SK-MEL-5 (cell line): ENCODE data around the gene BCAR1. TPM values are rescaled to one million over a fixed set of nuclear protein-coding genes. Genes with fewer than 3 reads are reported as not detected.
A peak's percentile ranks its signal among the peaks of the same experiment; 100 is the strongest.
"Not testable (repeated sequence)": the region's sequence is repeated elsewhere in the genome, so short reads cannot be mapped to it uniquely, and the experiment has no call there.

Experiments
- DNase-seq: peaks from one replicate; pipeline ENCODE4 v3.0.0-alpha.2; 2016; ENCODE audit warnings: low read depth, low spot score
- in situ Hi-C: cut with HindIII; loops from 2 replicates; pipeline ENCODE4 v1.10.0; 2016; ENCODE audit warnings: low sequenced_read_pairs, high pct_unique_total_duplicates, low pct_unique_long_range_greater_than_20kb
- total RNA-seq: library from RNA; depleted of rRNA; stranded (reverse); fragments of >200 nt; shearing (Covaris generic); gene quantifications from 2 replicates; pipeline ENCODE4 v1.2.3, GENCODE V29; 2014

The BCAR1 gene
- total RNA-seq, 1 experiment from 2014 or later = 12.4 TPM

DNA sequence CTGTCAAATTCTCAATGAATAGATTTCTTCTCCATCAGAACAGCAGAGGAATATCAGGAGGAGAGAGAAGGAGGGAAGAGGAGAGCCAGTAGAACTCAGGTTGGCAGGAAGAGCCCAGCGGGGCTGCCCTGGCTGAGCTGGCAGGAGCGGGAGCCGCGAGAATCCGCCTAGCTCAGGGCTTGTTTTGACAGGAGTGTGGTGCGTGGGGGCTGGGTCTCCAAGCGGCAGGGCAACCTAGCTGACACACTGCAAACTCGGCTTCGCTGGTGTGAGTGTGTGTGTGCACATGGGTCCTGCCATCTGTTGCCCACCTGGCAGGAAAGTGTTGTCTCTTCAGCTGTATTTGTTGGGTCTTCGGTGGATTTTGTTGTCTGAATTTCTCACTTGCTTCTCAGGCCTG, 27.9 kb upstream of the BCAR1 start:
- DNase-seq = no peak
- in situ Hi-C loops = no loop called here

DNA sequence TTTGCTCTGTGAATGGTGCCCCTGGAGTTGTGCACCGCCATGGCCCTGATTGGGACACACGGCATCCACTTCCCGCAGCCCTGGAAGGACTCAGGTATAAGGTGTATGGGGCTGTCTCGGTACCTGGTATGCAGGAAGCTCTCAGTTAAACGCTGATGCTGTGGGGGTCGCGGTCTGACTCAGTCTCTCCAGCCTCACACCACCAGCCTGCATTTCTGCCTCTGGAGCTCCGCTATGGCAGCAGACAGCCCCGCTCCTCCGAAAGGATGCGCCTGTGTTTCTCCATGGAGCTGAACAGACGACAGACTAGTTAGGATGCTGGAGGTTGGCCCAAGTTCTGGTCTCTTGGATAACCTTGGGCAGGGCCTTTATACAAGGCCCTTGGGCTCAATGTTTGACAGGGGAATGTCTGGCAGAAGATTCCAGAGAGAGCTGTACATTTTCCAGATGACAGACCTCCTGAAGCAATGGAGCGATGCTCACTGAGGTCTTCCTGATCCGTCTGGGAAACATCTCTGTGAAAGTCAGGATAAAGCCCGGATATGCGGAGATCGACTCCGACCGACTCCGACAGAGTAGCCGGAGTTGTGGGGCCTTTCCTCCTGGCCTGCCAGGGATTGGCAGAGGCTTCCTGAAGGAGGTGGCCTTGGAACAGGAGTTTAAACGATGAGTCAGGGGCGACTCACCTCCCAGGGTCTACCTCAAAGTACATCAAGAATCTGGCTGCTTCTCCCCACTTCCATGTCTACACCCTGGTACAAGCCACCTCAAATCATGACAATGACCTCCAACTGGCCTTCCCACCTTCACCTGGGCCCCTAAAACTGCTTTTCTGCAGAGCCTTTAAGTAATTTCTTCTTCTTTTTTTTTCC, 21.9 kb upstream of the BCAR1 start:
- no peak for DNase-seq
- in situ Hi-C loops = no loop called here

DNA sequence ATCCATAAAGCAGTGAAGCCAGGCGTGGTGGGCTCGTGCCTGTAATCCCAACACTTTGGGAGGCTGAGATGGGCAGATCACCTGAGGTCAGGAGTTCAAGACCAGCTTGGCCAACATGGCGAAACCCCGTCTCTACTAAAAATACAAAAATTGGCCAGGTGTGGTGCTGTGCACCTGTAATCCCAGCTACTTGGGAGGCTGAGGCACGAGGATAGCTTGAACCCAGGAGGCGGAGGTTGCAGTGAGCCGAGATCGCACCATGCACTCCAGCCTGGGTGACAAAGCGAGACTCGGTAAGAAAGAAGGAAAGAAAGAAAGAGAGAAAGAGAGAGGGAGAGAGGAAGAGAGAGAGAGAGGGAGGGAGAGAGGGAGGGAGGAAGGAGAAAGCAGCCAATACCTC, 21.2 kb upstream of the BCAR1 start:
- DNase-seq = not testable (repeated sequence)

DNA sequence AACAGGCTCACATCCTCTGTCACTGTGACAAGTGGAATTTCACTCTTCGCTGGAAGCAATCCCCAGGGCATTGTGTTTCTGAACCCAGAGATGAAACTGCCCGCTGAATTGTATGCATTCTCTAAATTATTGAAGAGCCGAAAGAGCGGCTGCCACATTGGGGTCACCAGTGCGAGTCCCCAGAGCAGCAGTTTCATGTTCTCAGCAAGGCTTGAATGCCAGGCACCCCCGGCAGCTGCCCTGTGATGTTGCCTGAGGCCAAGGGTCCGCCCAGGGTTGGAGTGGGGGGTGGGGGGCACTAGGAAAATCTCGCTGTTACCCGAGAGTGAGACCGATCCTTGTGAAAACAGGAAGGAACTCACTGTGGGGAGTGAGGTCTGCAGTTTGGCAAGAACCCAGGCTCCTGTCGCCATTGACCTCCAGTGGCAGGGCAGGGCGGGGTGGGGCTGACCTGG, 20.7 kb upstream of the BCAR1 start:
- in situ Hi-C loops = no loop called here
- no peak for DNase-seq

More for the DNA sequence above, 21.2 kb upstream of the BCAR1 start:
- in situ Hi-C loops = not testable (repeated sequence)

DNA sequence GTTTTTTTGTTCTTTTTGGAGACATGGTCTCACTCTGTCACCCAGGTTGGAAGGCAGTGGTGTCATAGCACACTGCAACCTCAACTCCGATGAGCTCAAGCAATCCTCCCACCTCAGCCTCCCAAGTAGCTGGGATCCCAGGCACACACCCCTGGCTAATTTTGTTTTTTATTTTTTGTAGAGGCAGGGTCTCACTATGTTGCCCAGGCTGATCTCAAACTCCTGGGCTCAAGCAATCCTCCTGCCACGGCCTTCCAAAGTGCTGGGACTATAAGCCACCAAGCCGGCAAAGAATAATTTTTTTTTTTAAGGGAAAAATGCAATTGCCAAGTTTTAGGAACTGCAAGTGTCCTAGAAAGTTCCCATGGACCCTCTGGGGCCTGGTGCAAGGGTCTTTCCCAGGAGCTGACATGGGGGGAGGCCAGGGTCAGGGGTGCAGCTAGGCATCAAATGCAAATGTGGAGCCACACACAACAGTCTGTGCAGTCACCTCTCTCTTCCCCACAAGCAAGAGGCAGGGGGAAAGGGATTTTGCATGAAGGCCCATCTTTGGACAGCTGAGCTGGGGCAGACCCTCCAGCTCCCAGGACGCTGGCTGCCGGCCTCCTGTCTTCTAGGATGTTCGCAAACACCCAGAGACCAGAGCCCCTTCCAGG, 20.1 kb upstream of the BCAR1 start:
- in situ Hi-C loops = no loop called here
- DNase-seq = no peak

DNA sequence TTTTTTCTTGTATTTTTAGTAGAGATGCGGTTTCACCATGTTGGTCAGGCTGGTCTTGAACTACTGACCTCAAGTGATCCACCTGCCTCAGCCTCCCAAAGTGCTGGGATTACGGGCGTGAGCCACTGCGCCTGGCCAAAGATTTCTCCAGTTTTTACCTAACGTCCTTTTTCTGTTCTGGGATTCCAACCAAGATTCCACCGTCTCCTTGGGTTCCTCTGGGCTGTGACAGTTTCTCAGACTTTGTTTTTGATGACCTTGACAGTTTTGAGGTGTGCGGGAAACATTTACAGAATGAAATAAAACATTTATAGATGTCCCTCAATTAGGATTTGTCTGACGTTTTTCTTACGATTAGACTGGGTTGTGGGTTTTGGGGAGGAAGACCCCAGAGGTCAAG, 17.9 kb upstream of the BCAR1 start:
- DNase-seq, in situ Hi-C loops: not testable (repeated sequence)

DNA sequence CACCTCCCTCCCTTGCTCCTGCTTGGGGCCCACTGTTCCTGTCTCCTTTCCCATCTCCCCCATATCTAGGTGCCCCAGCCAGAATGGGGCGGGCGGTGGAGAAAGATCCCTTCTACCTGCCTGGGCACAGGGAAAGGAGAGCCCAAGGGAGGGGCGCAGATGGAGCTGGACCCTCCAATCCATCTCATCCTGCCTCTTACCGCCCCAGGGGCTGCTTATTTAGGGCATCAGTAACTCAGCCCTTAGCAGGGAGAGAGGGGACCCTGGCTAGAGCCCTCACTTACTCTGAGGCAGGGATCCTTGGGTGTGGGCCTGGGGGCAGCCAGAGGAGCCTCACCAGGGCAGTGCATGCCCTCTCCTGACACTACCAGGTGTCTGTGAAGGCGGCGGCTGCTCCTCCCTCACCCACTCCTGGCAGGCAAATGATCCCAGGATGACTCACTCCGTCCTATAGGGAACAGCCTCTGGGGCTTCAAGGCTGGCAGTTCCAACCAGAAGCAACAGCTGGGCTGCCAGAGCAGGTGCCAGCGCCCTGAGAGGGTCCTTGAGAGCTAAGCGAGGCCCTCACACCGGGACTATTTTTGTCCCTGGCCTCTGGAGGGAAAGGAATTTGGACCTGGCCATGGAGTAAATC, 16.3 kb upstream of the BCAR1 start:
- in situ Hi-C loops = no loop called here
- DNase-seq = no peak

DNA sequence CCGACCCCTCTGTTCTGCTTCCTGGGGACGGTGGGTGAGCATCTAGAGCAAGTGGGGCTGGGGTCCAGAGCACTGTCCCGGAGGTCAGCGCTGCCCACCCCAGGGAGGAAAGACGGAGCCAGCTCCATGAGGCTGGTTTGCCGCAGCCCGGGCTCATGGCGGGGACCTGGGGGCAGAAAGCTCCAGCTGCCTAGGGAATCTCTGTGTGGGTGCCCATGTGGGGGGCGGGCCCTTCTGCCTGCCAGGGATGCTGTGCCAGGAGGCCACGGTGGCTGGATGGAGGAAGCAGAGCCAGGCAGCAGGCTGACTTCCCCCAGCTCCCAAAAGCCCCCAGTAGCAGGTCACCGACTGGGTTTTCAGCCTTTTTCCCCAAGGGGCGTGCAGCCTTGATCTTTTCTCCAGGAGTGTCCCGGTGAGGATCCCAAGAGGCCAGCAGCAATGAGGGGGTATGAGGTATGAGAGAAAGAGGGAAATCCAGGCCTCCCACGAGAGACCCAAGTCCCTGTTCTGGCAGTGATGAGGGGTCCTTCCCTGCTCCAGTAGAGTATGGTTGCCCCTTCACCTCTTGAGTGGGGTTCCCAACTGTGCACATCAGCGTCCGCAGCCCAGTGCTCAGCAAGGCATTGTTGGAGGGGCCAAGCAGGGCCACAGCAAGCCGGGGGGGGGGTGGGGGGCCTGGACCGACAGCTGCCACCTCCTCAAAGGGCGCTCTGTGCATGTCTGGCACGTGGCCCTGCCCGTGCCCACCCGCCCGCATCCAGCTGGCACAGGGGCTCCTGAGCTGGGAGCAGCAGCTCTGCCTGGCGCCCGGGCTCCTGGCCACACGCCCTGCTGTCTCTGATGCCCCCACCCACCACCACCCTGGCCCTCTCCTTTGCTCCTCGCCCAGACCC, 15.6 kb upstream of the BCAR1 start:
- in situ Hi-C loops = no loop called here
- no peak for DNase-seq

DNA sequence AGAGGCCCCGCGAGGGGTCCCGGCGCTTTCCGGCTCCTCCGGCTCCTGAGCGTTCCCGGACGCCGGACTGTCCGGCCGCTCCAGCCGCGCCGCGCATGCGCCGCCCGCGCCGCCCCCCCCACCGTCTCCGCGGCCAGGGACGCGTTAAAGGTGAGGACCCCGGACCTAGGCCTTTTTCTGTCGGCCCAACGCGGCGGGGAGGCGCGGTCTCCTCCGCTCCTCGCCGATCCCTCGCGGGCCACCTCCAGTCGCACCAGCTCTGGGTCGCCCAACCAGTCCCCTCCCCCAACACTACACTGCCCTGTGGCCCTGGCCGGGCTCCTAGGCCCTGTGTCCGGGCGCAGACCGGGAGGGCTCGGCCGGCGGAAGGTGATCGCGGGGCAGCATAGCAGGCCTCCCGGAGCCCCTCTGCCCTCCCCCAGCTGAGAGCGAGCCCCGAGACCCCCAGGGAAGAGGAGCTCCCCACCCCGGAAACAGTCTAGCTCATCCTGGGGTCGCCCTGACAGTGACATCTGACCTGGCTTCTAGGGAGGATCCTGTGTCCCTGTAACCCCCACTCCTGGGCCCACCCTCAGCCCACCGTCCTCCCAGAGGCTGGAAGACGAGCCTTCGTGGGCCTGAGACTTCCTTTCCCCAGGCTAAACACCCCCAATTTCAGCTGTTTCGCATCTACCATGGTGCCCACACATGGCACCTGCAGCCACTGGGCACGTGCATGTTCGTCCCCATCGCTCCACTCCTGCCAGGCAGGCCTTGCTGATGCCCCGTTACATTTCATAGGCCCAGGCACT, 14.7 kb upstream of the BCAR1 start:
- in situ Hi-C loops = no loop called here
- DNase-seq = peak; percentile 53

DNA sequence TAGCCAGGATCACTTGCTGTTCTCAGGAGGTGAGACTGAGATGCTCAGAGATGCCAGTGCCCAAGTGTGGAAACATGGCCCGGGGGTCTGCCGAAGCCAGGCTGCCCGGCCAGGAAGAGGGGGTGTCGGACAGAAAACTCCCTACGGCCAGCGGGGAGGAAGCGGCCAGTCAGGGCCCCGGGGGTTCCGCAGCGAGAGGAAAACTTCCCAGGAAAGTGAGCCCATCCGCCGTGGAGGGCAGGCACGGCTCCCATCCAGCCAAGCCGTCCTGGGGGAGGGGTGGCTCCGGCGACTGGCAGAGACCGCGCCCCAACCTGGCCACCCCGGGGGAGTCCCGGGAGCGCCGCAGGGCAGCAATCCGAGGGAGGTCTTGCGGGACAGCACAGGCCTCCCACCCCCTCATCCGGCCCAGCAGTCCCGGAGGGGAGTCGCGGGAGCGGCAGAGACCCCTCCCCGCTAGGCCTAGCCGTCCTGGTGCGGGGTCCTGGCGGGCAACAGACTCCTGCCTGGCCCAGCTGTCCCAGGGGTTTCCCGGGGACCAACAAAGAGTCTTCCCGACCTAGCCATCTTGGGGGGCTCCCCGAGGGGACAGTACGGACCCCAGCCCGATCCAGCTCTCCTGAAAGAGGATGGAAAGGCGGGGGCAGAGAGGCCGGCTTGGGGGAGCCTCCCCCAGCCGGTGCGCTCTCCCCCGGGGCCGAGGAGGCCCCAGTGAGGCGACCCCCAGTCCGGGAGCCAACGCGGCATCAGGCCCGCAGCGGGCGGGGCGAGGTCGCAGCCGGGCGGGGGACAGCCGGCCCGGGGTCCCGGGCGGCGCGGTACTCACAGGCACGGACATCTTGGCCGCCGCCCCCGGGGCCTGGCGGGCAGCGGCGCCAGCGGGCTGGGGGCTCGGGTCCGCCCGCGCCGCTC, 13.8 kb upstream of the BCAR1 start:
- in situ Hi-C loops = no loop called here
- DNase-seq = no peak

DNA sequence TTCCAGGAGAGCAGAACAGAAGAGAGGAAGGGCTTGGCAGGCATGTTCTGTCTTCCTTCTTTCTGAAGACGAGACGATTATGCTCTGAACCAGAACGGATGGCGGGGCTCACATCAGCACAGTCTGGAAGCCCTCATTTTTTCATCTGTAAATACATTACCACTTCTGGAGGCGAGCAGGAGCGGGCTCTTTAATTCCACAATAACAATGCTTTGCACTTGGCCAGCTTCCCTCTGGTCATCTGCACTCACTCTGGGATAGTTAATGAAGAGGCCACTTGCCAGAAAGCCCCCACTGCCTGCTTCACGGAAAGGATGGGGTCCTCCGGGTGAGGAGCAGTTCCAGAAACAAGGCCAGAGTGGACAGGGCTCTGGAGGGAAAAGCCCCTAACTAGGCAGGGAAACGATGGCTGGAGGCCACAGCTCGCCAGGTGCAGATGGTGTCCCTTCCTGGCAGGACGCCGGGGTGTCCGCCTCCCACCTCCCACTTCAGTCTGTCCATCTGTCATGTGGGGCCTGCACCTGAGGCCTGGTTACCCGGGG, 13.1 kb upstream of the BCAR1 start:
- in situ Hi-C loops = no loop called here
- no peak for DNase-seq

DNA sequence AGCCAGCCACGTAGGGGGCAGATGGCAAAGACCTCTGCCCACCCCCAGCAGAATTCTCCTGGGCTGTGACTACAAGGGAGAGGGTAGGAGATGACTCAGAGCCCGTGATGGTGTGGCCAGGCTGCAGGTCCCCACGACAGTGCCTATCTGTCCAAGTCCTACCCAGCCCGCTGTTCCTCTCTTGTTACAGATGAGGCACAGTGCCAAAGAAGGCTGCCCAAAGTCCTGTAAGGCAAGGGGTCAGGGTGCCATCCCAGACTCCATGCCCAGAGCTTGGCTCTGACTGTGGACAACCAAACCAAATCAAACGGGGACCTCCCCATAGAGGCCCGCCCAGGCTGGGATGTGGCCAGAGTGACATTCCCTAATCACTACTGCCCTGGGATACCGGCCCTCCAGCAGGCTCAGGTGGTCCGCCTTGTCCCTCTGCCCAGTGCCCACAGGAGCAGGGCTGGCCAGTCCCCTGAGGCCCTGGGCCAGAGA, 12.6 kb upstream of the BCAR1 start:
- DNase-seq = no peak

DNA sequence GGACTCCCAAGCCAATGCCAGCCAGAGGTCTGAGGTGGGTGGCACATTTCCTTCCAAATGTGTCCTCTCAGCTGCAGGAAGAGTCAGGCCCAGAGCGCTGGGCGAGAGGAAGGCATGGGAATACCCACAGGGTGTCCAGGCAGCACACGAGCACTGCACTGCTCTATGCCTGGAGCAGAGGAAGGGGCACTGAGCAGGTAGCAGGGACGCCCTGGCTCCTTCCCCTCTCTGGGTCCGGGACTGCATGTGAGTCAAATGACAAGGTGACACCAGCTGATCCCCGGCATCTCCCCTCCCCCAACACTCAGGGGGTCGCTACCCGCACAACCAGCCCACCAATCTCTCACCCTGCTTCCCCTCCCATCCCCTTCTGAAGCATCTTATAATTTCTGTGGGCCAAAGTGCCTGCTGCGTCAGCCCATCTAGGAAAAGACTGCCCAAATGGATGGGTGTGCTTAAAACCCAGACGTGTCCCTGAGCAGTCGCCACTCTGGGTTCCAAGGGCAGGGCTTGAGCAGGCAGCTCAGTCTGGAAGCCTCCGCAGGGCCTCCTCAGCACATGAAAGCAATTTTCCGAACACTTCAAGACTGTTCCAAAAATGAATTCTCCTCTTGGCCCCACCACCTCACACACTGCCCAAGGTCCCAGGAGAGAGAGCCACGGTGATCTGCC, 12.0 kb upstream of the BCAR1 start:
- DNase-seq = no peak
- in situ Hi-C loops = no loop called here

More for the DNA sequence above, 12.6 kb upstream of the BCAR1 start:
- in situ Hi-C loops = no loop called here

DNA sequence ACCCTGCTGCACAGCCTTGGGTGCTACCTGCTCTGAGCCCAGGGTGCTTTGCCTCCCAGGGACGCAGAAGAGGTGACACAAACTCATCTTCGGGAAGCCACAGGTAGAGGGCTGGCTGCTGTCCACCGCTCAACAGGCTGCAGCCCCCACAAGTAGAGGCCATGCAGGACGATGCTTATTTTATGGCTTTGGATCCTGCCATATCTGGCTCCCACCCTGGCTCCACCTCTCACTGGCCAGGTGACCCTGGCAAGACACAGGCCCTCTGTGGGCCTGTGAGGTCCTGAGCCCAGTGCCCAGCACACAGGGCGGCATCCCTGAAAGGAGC, 11.3 kb upstream of the BCAR1 start:
- no peak for DNase-seq

DNA sequence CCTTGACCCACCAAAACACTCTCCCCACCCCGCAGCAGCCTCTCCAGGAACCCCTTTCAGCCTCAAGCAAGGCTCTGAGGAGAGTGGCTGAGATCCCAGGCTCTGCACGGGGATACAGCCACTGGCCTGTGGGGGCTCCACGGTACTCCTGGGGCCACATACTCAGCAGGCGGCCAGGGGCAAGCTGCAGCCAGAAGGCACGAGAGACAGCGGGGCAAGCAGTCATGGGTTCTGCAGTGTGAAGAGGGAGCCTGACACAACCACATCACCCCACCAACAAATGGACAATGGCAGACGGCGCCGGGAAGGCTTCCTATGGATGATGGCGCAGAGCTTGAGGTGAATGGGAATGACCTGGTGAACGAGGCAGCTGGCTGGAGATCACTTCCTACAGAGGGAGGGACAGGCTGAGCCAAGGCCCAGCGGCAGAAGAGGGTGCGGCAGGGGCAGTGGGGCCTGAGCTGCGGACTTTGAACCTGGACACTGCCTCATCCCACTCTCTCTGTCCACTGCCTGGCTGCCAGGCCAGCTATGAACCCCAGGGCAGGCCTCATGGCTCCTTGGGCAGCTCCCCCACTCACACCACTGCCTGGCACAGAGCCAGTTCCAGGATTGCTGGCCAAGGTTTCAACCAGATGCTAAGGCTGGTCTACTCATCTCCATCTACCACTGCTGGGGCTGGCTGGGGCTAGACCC, 10.8 kb upstream of the BCAR1 start:
- in situ Hi-C loops = no loop called here
- DNase-seq = no peak

More for the DNA sequence above, 11.3 kb upstream of the BCAR1 start:
- in situ Hi-C loops = no loop called here
